ENCODE data around the gene ITGBL1. TPM values are rescaled to one million over a fixed set of nuclear protein-coding genes. Genes with fewer than 3 reads are reported as not detected.

The ITGBL1 gene
- polyA plus RNA-seq, 1 experiment = 73.7 TPM

GRCh38 chr13:101514695-101515275, 62.3 kb downstream of the ITGBL1 start:
- POLR2A ChIA-PET = no interaction called here
- no peaks in the 10 kb centered on the region for H3K36me3 ChIP-seq (ENCODE audit: control insufficient read depth, insufficient read depth, low read length)
- DNase-seq (ENCODE audit: low read depth) = no peak
- peak; percentile 70 for TF ChIP-seq CTCF (IDR thresholded peaks at IDR 0.05; ENCODE audit: insufficient read depth, low read depth, low read length)
- no peaks in the 10 kb centered on the region for H3K27me3 ChIP-seq (ENCODE audit: control insufficient read depth, insufficient read depth, low read length)
- H3K4me3 ChIP-seq (ENCODE audit: low read depth, low read length) = no peak overlapping the region
- CTCF ChIA-PET = interaction anchor here (0.6 to 2.2 kb wide), 13 partner anchors 18 to 391 kb away, joined by 3 to 10 read pairs (median 4); no protein-coding TSS in a partner anchor

- ChIA-PET POLR2A (no interaction called here), CTCF (interaction anchor here (2.2 kb wide), 1 partner anchor 371 kb away, joined by 10 read pairs; no protein-coding TSS in a partner anchor)
- no peak for DNase-seq (ENCODE audit: low read depth)
Measured at GRCh38 chr13:101515504-101515903, 63.0 kb downstream of the ITGBL1 start.

GRCh38 chr13:101516262-101516661, 63.8 kb downstream of the ITGBL1 start:
- H3K4me3 ChIP-seq (ENCODE audit: low read depth, low read length) = no peak overlapping the region
- POLR2A ChIA-PET = no interaction called here
- TF ChIP-seq CTCF (IDR thresholded peaks at IDR 0.05; ENCODE audit: insufficient read depth, low read depth, low read length) = no peak
- H3K27me3 ChIP-seq (ENCODE audit: control insufficient read depth, insufficient read depth, low read length) = no peaks in the 10 kb centered on the region
- no peak for DNase-seq (ENCODE audit: low read depth)
- CTCF ChIA-PET = interaction anchor here (1.0 to 2.2 kb wide), 3 partner anchors 242 to 372 kb away, joined by 3 to 10 read pairs (median 10); no protein-coding TSS in a partner anchor
- no peaks in the 10 kb centered on the region for H3K36me3 ChIP-seq (ENCODE audit: control insufficient read depth, insufficient read depth, low read length)

More at GRCh38 chr13:101515504-101515903, 63.0 kb downstream of the ITGBL1 start:
- H3K27me3 ChIP-seq (ENCODE audit: control insufficient read depth, insufficient read depth, low read length) = no peaks in the 10 kb centered on the region
- no peak overlapping the region for H3K4me3 ChIP-seq (ENCODE audit: low read depth, low read length)
- H3K36me3 ChIP-seq (ENCODE audit: control insufficient read depth, insufficient read depth, low read length) = no peaks in the 10 kb centered on the region
- no peak for TF ChIP-seq CTCF (IDR thresholded peaks at IDR 0.05; ENCODE audit: insufficient read depth, low read depth, low read length)

GRCh38 chr13:101520672-101521071, 68.2 kb downstream of the ITGBL1 start:
- TF ChIP-seq CTCF (IDR thresholded peaks at IDR 0.05; ENCODE audit: insufficient read depth, low read depth, low read length) = no peak
- CTCF ChIA-PET = interaction anchor here (1.5 to 2.1 kb wide), 2 partner anchors 237 to 376 kb away, joined by 3 to 5 read pairs; no protein-coding TSS in a partner anchor
- no peaks in the 10 kb centered on the region for H3K36me3 ChIP-seq (ENCODE audit: control insufficient read depth, insufficient read depth, low read length)

GRCh38 chr13:101521371-101521770, 68.9 kb downstream of the ITGBL1 start:
- TF ChIP-seq CTCF (IDR thresholded peaks at IDR 0.05; ENCODE audit: insufficient read depth, low read depth, low read length) = no peak
- POLR2A ChIA-PET = no interaction called here
- H3K36me3 ChIP-seq (ENCODE audit: control insufficient read depth, insufficient read depth, low read length) = no peaks in the 10 kb centered on the region
- DNase-seq (ENCODE audit: low read depth) = no peak
- H3K4me3 ChIP-seq (ENCODE audit: low read depth, low read length) = no peak overlapping the region
- CTCF ChIA-PET = interaction anchor here (1.3 to 2.1 kb wide), 3 partner anchors 10 to 377 kb away, joined by 3 to 5 read pairs (median 5); no protein-coding TSS in a partner anchor
- no peaks in the 10 kb centered on the region for H3K27me3 ChIP-seq (ENCODE audit: control insufficient read depth, insufficient read depth, low read length)

More at GRCh38 chr13:101520672-101521071, 68.2 kb downstream of the ITGBL1 start:
- POLR2A ChIA-PET = no interaction called here
- no peak for DNase-seq (ENCODE audit: low read depth)
- no peak overlapping the region for H3K4me3 ChIP-seq (ENCODE audit: low read depth, low read length)
- H3K27me3 ChIP-seq (ENCODE audit: control insufficient read depth, insufficient read depth, low read length) = no peaks in the 10 kb centered on the region
